ENCODE data around the gene NIPSNAP3A.
"Not testable (repeated sequence)": the region's sequence is repeated elsewhere in the genome, so short reads cannot be mapped to it uniquely, and the experiment has no call there.

NIPSNAP3A gene

GRCh38 chr9:104747565-104748358, at the start of gene NIPSNAP3A:
Gene NIPSNAP3A, plus strand, starts transcription at chr9:104747683. Its CDS starts 110 bp downstream, at chr9:104747793.
- peak; percentile 78 for DNase-seq
- in situ Hi-C loops (cut with HindIII; ENCODE audit: low pct_ligation_motif_present, low pct_unique_long_range_greater_than_20kb, low sequenced_read_pairs), result no loop called here

- no peak for DNase-seq
- in situ Hi-C loops (cut with HindIII; ENCODE audit: low pct_ligation_motif_present, low pct_unique_long_range_greater_than_20kb, low sequenced_read_pairs), result no loop called here
These were observed 47.2 kb upstream of the NIPSNAP3A start for GRCh38 chr9:104700306-104700705.

- DNase-seq; in situ Hi-C loops (cut with HindIII; ENCODE audit: low pct_ligation_motif_present, low pct_unique_long_range_greater_than_20kb, low sequenced_read_pairs): not testable (repeated sequence)
These were observed 38.7 kb upstream of the NIPSNAP3A start for GRCh38 chr9:104708737-104709136.

- in situ Hi-C loops (cut with HindIII; ENCODE audit: low pct_ligation_motif_present, low pct_unique_long_range_greater_than_20kb, low sequenced_read_pairs), result no loop called here
- DNase-seq, result no peak
These were observed 35.9 kb upstream of the NIPSNAP3A start for GRCh38 chr9:104711604-104712003.

GRCh38 chr9:104725014-104725413, 22.5 kb upstream of the NIPSNAP3A start:
- DNase-seq, result no peak
- in situ Hi-C loops (cut with HindIII; ENCODE audit: low pct_ligation_motif_present, low pct_unique_long_range_greater_than_20kb, low sequenced_read_pairs), result no loop called here

GRCh38 chr9:104738452-104738851, 9.0 kb upstream of the NIPSNAP3A start:
- no peak for DNase-seq
- in situ Hi-C loops (cut with HindIII; ENCODE audit: low pct_ligation_motif_present, low pct_unique_long_range_greater_than_20kb, low sequenced_read_pairs), result no loop called here

- DNase-seq, result no peak
- in situ Hi-C loops (cut with HindIII; ENCODE audit: low pct_ligation_motif_present, low pct_unique_long_range_greater_than_20kb, low sequenced_read_pairs), result no loop called here
These were observed 6.9 kb upstream of the NIPSNAP3A start for GRCh38 chr9:104740621-104741020.

GRCh38 chr9:104743376-104743985, 4.0 kb upstream of the NIPSNAP3A start:
- in situ Hi-C loops (cut with HindIII; ENCODE audit: low pct_ligation_motif_present, low pct_unique_long_range_greater_than_20kb, low sequenced_read_pairs), result no loop called here

GRCh38 chr9:104745852-104746251, 1.6 kb upstream of the NIPSNAP3A start:
- in situ Hi-C loops (cut with HindIII; ENCODE audit: low pct_ligation_motif_present, low pct_unique_long_range_greater_than_20kb, low sequenced_read_pairs), result no loop called here
- no peak for DNase-seq

More at GRCh38 chr9:104743376-104743985, 4.0 kb upstream of the NIPSNAP3A start:
- peak; percentile 59 for DNase-seq

GRCh38 chr9:104746285-104746684, 1.2 kb upstream of the NIPSNAP3A start:
- in situ Hi-C loops (cut with HindIII; ENCODE audit: low pct_ligation_motif_present, low pct_unique_long_range_greater_than_20kb, low sequenced_read_pairs), result no loop called here
- DNase-seq, result no peak

GRCh38 chr9:104746798-104747197, 685 bp upstream of the NIPSNAP3A start:
- in situ Hi-C loops (cut with HindIII; ENCODE audit: low pct_ligation_motif_present, low pct_unique_long_range_greater_than_20kb, low sequenced_read_pairs), result no loop called here
- no peak for DNase-seq

- in situ Hi-C loops (cut with HindIII; ENCODE audit: low pct_ligation_motif_present, low pct_unique_long_range_greater_than_20kb, low sequenced_read_pairs), result no loop called here
These were observed 278 bp upstream of the NIPSNAP3A start for GRCh38 chr9:104747245-104747564.

GRCh38 chr9:104748359-104749031, 1.0 kb downstream of the NIPSNAP3A start:
- in situ Hi-C loops (cut with HindIII; ENCODE audit: low pct_ligation_motif_present, low pct_unique_long_range_greater_than_20kb, low sequenced_read_pairs), result no loop called here
- DNase-seq, result peak; percentile 35

More at GRCh38 chr9:104747245-104747564, 278 bp upstream of the NIPSNAP3A start:
- DNase-seq, result no peak

- in situ Hi-C loops (cut with HindIII; ENCODE audit: low pct_ligation_motif_present, low pct_unique_long_range_greater_than_20kb, low sequenced_read_pairs), result no loop called here
- no peak for DNase-seq
These were observed 2.8 kb downstream of the NIPSNAP3A start for GRCh38 chr9:104750185-104750767.

GRCh38 chr9:104758974-104759373, 11.5 kb downstream of the NIPSNAP3A start:
- no peak for DNase-seq
- in situ Hi-C loops (cut with HindIII; ENCODE audit: low pct_ligation_motif_present, low pct_unique_long_range_greater_than_20kb, low sequenced_read_pairs), result no loop called here

GRCh38 chr9:104765138-104765537, 17.7 kb downstream of the NIPSNAP3A start:
- no peak for DNase-seq
- in situ Hi-C loops (cut with HindIII; ENCODE audit: low pct_ligation_motif_present, low pct_unique_long_range_greater_than_20kb, low sequenced_read_pairs), result no loop called here

- no peak for DNase-seq
- in situ Hi-C loops (cut with HindIII; ENCODE audit: low pct_ligation_motif_present, low pct_unique_long_range_greater_than_20kb, low sequenced_read_pairs), result no loop called here
These were observed 18.5 kb downstream of the NIPSNAP3A start for GRCh38 chr9:104766025-104766424.

GRCh38 chr9:104767507-104767906, 20.0 kb downstream of the NIPSNAP3A start:
- in situ Hi-C loops (cut with HindIII; ENCODE audit: low pct_ligation_motif_present, low pct_unique_long_range_greater_than_20kb, low sequenced_read_pairs), result no loop called here
- no peak for DNase-seq

GRCh38 chr9:104769029-104769428, 21.5 kb downstream of the NIPSNAP3A start:
- in situ Hi-C loops (cut with HindIII; ENCODE audit: low pct_ligation_motif_present, low pct_unique_long_range_greater_than_20kb, low sequenced_read_pairs); DNase-seq: not testable (repeated sequence)

Measured in ACHN (cell line).